GM23338 (cell line): Measurements from ENCODE around the gene NLGN1. TPM values are rescaled to one million over a fixed set of nuclear protein-coding genes. Genes with fewer than 3 reads are reported as not detected.

Experiments
- ATAC-seq: fragments of 200-7000 bp; cut with Tn5 transposase; 3 replicates; pipeline ENCODE4 v1.9.1; 2020
- DNase-seq: peaks from one replicate; pipeline ENCODE4 v3.0.0-alpha.2; 2015; ENCODE audit warnings: low spot score
- H2AFZ ChIP-seq: fragments of 200-600 bp; sonication (generic); 2 replicates; pipeline ENCODE4 v1.8.0; 2016; ENCODE audit warnings: antibody characterized with exemption, mild to moderate bottlenecking, moderate library complexity
- H3F3A ChIP-seq: fragments of 200-600 bp; sonication (generic); replicated peaks from 2 replicates; pipeline ENCODE4 v1.8.0; 2017; ENCODE audit warnings: antibody characterized with exemption, mixed run types, low read depth
- H3K27ac ChIP-seq: fragments of 200-600 bp; sonication (generic); 2 replicates; pipeline ENCODE4 v1.6.1; 2016; ENCODE audit warnings: low read depth
- H3K27me3 ChIP-seq: fragments of 200-600 bp; sonication (generic); 2 replicates; pipeline ENCODE4 v1.8.0; 2016; ENCODE audit warnings: mild to moderate bottlenecking, mixed run types, moderate library complexity; ENCODE audit not compliant: insufficient read depth
- H3K36me3 ChIP-seq: fragments of 200-600 bp; sonication (generic); 2 replicates; pipeline ENCODE4 v1.8.0; 2016; ENCODE audit warnings: mild to moderate bottlenecking; ENCODE audit not compliant: insufficient read depth
- H3K4me1 ChIP-seq: fragments of 200-600 bp; sonication (generic); 2 replicates; pipeline ENCODE4 v1.8.0; 2016; ENCODE audit warnings: mild to moderate bottlenecking, moderate library complexity; ENCODE audit not compliant: insufficient read depth
- H3K4me2 ChIP-seq: fragments of 200-600 bp; sonication (generic); 2 replicates; pipeline ENCODE4 v1.7.1; 2017; ENCODE audit warnings: mixed run types
- H3K4me3 ChIP-seq: fragments of 200-600 bp; sonication (generic); 2 replicates; pipeline ENCODE4 v1.6.1; 2016; ENCODE audit warnings: mixed run types
- H3K79me2 ChIP-seq: fragments of 200-600 bp; sonication (generic); replicated peaks from 2 replicates; pipeline ENCODE4 v1.8.0; 2017; ENCODE audit warnings: mild to moderate bottlenecking; ENCODE audit not compliant: insufficient read depth
- H3K9me2 ChIP-seq: fragments of 200-600 bp; sonication (generic); 2 replicates; pipeline ENCODE4 v1.8.0; 2017; ENCODE audit not compliant: insufficient read depth
- H4K20me1 ChIP-seq: fragments of 200-600 bp; sonication (generic); replicated peaks from 2 replicates; pipeline ENCODE4 v1.8.0; 2017; ENCODE audit warnings: mild to moderate bottlenecking; ENCODE audit not compliant: insufficient read depth
- H3K27ac Mint-ChIP-seq: 2 replicates; pipeline ENCODE4 v1.8.0; 2020; ENCODE audit warnings: inconsistent platforms, mild to moderate bottlenecking, moderate library complexity, mixed read lengths
- H3K27me3 Mint-ChIP-seq: 3 replicates; pipeline ENCODE4 v1.8.0; 2022; ENCODE audit warnings: low read depth, mild to moderate bottlenecking, moderate library complexity, mixed read lengths, inconsistent platforms; ENCODE audit not compliant: insufficient read depth, poor library complexity
- H3K36me3 Mint-ChIP-seq: 3 replicates; pipeline ENCODE4 v1.8.0; 2021; ENCODE audit warnings: low read depth, mild to moderate bottlenecking, inconsistent platforms, moderate library complexity, mixed read lengths
- H3K4me1 Mint-ChIP-seq: 3 replicates; pipeline ENCODE4 v1.8.0; 2020; ENCODE audit warnings: mild to moderate bottlenecking, inconsistent platforms, mixed read lengths
- H3K4me3 Mint-ChIP-seq: 3 replicates; pipeline ENCODE4 v1.8.0; 2021; ENCODE audit warnings: moderate library complexity, mild to moderate bottlenecking, inconsistent platforms, mixed read lengths
- H3K9me3 Mint-ChIP-seq: 3 replicates; pipeline ENCODE4 v1.8.0; 2020; ENCODE audit warnings: moderate library complexity, mild to moderate bottlenecking, inconsistent platforms, mixed read lengths
- CREB1 ChIP-seq: fragments of 250-450 bp; sonication (Bioruptor Pico); IDR thresholded peaks from 2 replicates; pipeline ENCODE4 v1.5.0; 2020; ENCODE audit warnings: low read depth, mild to moderate bottlenecking, moderate library complexity
- EZH2 ChIP-seq: fragments of 200-600 bp; sonication (generic); IDR thresholded peaks from one replicate; pipeline ENCODE4 v1.8.0; 2017; ENCODE audit warnings: antibody characterized with exemption, mild to moderate bottlenecking, low read depth; ENCODE audit not compliant: unreplicated experiment
- EZH2phosphoT487 ChIP-seq: fragments of 200-600 bp; sonication (generic); IDR thresholded peaks from one replicate; pipeline ENCODE4 v1.8.1; 2018; ENCODE audit warnings: antibody characterized with exemption; ENCODE audit not compliant: unreplicated experiment
- JUNB ChIP-seq: IDR thresholded peaks from one replicate; pipeline ENCODE4 v1.6.1; 2016; ENCODE audit warnings: antibody characterized with exemption; ENCODE audit not compliant: unreplicated experiment
- NANOG ChIP-seq: IDR thresholded peaks from 2 replicates; pipeline ENCODE4 v1.6.1; 2016; ENCODE audit warnings: antibody characterized with exemption, borderline replicate concordance
- POLR2AphosphoS5 ChIP-seq: IDR thresholded peaks from 2 replicates; pipeline ENCODE4 v1.6.1; 2016; ENCODE audit warnings: antibody characterized with exemption, low read depth
- STAT1 ChIP-seq: IDR thresholded peaks from one replicate; pipeline ENCODE4 v1.6.1; 2016; ENCODE audit warnings: antibody characterized with exemption; ENCODE audit not compliant: unreplicated experiment
- ZNF331 ChIP-seq: fragments of 250-450 bp; sonication (Bioruptor Pico); IDR thresholded peaks from 2 replicates; pipeline ENCODE4 v1.5.0; 2020; ENCODE audit warnings: low read depth, mild to moderate bottlenecking, moderate library complexity
- polyA plus RNA-seq: library from polyadenylated mRNA; unstranded; fragments of >200 nt; fragmentation: Nextera tagmentation; extraction: Ambion mirVana; gene quantifications from 2 replicates; pipeline ENCODE4 v1.2.1, GENCODE V29; 2016
- total RNA-seq: library from RNA; depleted of rRNA; stranded (reverse); fragments of >200 nt; shearing (Covaris generic); gene quantifications from 2 replicates; pipeline ENCODE4 v1.2.3, GENCODE V29; 2014
- TF ChIP-seq, protein P1 (sequence below): IDR thresholded peaks from one replicate; pipeline ENCODE4 v1.6.1; 2018; ENCODE audit warnings: antibody characterized with exemption; ENCODE audit not compliant: unreplicated experiment
- TF ChIP-seq, protein P2 (sequence below): IDR thresholded peaks from 2 replicates; pipeline ENCODE4 v1.6.1; 2016; ENCODE audit warnings: antibody characterized with exemption

The NLGN1 gene
- total and polyA plus RNA-seq, 2 experiments from 2014 or later, result 6.5 to 18.6 TPM

DNA sequence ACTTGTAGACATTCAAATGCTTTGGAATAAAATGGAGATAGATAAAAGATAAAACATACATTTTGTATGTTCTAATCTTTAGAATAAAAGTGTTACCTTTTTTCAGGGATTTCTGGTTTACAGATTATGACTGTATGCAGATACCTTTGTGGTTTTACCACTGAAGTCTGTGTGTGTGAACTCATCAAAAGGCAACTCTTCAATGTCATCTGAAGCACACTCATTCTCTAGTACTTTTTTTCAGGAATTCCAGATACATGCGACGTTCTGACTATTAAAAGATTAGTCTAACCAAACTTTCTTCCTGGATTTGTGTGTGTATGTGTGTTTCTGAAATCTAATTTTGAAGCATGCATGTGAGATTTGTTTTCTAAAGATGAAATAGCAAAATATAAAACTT lies 188.6 kb downstream of the NLGN1 start (continued):
- TF ChIP-seq, protein P1, sequence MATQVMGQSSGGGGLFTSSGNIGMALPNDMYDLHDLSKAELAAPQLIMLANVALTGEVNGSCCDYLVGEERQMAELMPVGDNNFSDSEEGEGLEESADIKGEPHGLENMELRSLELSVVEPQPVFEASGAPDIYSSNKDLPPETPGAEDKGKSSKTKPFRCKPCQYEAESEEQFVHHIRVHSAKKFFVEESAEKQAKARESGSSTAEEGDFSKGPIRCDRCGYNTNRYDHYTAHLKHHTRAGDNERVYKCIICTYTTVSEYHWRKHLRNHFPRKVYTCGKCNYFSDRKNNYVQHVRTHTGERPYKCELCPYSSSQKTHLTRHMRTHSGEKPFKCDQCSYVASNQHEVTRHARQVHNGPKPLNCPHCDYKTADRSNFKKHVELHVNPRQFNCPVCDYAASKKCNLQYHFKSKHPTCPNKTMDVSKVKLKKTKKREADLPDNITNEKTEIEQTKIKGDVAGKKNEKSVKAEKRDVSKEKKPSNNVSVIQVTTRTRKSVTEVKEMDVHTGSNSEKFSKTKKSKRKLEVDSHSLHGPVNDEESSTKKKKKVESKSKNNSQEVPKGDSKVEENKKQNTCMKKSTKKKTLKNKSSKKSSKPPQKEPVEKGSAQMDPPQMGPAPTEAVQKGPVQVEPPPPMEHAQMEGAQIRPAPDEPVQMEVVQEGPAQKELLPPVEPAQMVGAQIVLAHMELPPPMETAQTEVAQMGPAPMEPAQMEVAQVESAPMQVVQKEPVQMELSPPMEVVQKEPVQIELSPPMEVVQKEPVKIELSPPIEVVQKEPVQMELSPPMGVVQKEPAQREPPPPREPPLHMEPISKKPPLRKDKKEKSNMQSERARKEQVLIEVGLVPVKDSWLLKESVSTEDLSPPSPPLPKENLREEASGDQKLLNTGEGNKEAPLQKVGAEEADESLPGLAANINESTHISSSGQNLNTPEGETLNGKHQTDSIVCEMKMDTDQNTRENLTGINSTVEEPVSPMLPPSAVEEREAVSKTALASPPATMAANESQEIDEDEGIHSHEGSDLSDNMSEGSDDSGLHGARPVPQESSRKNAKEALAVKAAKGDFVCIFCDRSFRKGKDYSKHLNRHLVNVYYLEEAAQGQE, result no peak
- TF ChIP-seq, protein P2, sequence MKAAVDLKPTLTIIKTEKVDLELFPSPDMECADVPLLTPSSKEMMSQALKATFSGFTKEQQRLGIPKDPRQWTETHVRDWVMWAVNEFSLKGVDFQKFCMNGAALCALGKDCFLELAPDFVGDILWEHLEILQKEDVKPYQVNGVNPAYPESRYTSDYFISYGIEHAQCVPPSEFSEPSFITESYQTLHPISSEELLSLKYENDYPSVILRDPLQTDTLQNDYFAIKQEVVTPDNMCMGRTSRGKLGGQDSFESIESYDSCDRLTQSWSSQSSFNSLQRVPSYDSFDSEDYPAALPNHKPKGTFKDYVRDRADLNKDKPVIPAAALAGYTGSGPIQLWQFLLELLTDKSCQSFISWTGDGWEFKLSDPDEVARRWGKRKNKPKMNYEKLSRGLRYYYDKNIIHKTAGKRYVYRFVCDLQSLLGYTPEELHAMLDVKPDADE, result no peak
- TF ChIP-seq NANOG, result no peak
- no peak for TF ChIP-seq STAT1
- TF ChIP-seq POLR2AphosphoS5, result no peak

DNA sequence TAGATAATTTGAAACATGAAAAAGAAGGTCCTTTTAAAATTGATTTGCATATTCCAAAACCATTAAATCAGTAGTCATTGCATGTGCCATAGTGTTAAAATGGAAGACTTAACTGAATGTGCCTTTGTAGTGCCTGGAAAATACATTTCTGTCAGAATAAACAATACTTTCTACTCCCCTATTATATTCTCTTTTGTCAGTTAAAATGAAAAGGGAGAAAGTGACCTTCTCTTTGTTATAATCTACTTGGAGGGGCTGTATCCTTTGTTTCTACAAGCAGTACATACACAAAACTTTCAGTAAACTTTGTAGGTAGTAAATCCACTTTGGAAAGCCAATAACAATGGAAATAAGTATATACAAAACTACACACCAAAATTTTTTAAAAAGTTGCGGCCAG lies 189.5 kb downstream of the NLGN1 start:
- Histone ChIP-seq H3K36me3 (no peaks in the 10 kb centered on the region), H3K79me2 (no peaks in the 10 kb centered on the region), H3K27me3 (peaks cover 5% of the 10 kb centered on the region), H2AFZ (no peak overlapping the region), H4K20me1 (no peaks in the 10 kb centered on the region), H3F3A (no peaks in the 10 kb centered on the region), H3K4me1 (peaks cover 29% of the 10 kb centered on the region), H3K27ac (no peak overlapping the region), H3K4me2 (peak overlapping the region; percentile 79; the same call in 1 of the 2 replicates), H3K9me2 (no peaks in the 10 kb centered on the region), H3K4me3 (peak overlapping the region; percentile 69; the same call in 1 of the 2 replicates)
- no peak for ATAC-seq
- Mint-ChIP-seq H3K27ac (no peak overlapping the region), H3K27me3 (peaks cover 9% of the 10 kb centered on the region), H3K36me3 (no peaks in the 10 kb centered on the region; the same call in 2 of the 3 replicates), H3K4me1 (peaks cover 29% of the 10 kb centered on the region), H3K9me3 (no peaks in the 10 kb centered on the region), H3K4me3 (no peak overlapping the region)
- TF ChIP-seq EZH2phosphoT487 (no peak), POLR2AphosphoS5 (no peak), JUNB (no peak)
- DNase-seq, result no peak

DNA sequence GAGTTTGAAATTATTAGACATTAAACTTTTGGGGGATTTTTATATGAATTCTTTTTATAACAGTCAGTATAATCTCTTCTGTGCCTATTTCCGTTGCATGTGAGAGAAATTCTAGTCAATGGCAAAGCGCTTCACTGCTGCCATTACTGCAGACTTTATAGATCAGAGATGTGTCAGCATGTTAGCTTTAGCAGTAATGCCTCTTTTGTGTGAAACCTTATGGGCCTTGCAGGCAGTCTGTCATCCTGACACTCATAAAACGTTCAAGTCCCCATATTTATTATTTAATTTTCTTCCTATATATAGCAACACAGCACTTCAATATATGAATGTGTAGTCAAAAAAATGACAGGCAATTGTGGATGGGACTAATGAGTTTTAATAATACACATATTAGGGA lies 191.0 kb downstream of the NLGN1 start:
- H3K27me3 Mint-ChIP-seq, result peaks cover 9% of the 10 kb centered on the region
- H2AFZ ChIP-seq, result no peak overlapping the region
- no peak overlapping the region for H3K4me3 Mint-ChIP-seq
- H3K4me2 ChIP-seq, result no peak overlapping the region
- H3K4me1 ChIP-seq, result peaks cover 22% of the 10 kb centered on the region
- H3K27me3 ChIP-seq, result peaks cover 5% of the 10 kb centered on the region
- no peak overlapping the region for H3K27ac Mint-ChIP-seq
- H3K36me3 Mint-ChIP-seq, result peaks cover 4% of the 10 kb centered on the region
- DNase-seq (no peak), ATAC-seq (no peak)
- no peaks in the 10 kb centered on the region for H3K36me3 ChIP-seq
- H3K9me2 ChIP-seq, result peaks cover 5% of the 10 kb centered on the region
- H3F3A ChIP-seq, result no peaks in the 10 kb centered on the region
- no peak overlapping the region for H3K27ac ChIP-seq
- TF ChIP-seq POLR2AphosphoS5 (no peak), CREB1 (CRISPR knock-in tag) (no peak), ZNF331 (CRISPR knock-in tag) (no peak), EZH2 (no peak), STAT1 (no peak), JUNB (no peak)
- TF ChIP-seq, protein P1, result no peak
- H4K20me1 ChIP-seq, result no peaks in the 10 kb centered on the region
- peaks cover 1% of the 10 kb centered on the region; the same call in 1 of the 3 replicates for H3K9me3 Mint-ChIP-seq
- peaks cover 20% of the 10 kb centered on the region for H3K4me1 Mint-ChIP-seq
- no peak overlapping the region for H3K4me3 ChIP-seq
- no peaks in the 10 kb centered on the region for H3K79me2 ChIP-seq
